ENCODE results near the gene CEACAM18.

Gene CEACAM18

DNA sequence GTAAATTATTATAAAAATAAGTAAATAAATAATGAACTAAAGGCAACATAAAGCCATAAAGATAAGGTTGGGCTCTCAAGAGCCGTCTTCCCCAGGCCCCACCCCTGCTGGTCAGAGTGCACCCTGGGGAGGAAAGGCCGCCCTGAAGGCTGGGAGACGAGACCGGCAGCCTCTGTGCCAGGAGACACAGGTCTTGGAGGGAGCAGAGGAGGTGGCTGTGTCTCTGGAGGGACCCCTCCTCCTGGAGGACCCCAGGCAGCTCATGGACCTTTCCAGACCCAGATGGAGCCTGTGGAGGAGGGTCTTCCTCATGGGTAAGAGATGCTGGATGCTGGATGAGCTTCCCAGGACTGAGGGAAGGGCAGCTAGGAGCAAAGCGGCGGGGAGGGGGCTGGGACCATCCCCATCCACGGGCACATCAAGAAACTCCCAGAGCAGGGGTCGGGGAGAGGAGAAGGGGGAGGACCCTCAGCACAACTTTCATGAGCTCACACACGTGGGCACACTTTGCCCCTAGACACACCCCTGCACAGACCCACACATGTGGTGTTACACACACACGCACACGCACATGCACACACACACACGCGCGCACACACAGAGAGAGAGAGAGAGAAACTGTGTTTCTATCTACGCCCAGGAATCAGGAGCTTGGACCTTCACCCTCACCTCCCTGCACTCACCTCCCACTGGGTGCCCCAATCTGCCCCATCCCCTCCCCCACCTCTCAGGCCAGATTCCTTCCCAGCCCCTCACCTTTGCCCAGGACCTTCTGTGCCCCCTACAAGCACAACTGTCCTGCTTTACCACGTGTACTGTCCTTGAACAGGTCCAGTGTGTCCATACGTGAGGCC lies at the start of gene CEACAM18:
CEACAM18 (plus strand) TSS at position 159 of the 854 bp plus-strand sequence.
- TF ChIP-seq, protein P1, sequence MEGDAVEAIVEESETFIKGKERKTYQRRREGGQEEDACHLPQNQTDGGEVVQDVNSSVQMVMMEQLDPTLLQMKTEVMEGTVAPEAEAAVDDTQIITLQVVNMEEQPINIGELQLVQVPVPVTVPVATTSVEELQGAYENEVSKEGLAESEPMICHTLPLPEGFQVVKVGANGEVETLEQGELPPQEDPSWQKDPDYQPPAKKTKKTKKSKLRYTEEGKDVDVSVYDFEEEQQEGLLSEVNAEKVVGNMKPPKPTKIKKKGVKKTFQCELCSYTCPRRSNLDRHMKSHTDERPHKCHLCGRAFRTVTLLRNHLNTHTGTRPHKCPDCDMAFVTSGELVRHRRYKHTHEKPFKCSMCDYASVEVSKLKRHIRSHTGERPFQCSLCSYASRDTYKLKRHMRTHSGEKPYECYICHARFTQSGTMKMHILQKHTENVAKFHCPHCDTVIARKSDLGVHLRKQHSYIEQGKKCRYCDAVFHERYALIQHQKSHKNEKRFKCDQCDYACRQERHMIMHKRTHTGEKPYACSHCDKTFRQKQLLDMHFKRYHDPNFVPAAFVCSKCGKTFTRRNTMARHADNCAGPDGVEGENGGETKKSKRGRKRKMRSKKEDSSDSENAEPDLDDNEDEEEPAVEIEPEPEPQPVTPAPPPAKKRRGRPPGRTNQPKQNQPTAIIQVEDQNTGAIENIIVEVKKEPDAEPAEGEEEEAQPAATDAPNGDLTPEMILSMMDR (IDR thresholded peaks at IDR 0.05; ENCODE audit: low read depth, low read length), result no peak
- H3K4me3 ChIP-seq (replicated peaks in 1 of 2; ENCODE audit: low read depth in 2 of 2, low read length in 2 of 2), result no peak within 1 kb of the TSS
- DNase-seq (ENCODE audit: low read depth in 2 of 2), result no peak

DNA sequence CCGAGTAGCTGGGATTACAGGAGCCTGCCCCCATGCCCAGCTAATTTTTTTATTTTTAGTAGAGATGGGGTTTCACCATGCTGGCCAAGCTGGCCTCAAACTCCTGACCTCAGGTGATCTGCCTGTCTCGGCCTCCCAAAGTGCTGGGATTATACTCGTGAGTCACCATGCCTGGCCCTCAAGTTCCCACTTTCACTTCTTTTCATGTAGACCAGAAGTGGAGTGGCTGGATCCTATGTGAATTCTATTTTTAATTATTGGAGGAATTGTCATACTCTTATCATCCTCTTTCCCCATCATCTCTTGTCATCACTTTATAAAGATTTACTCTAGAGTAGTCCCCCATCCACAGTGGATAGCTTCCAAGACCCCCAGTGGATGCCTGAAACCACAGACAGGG lies 48.1 kb upstream of the CEACAM18 start:
- DNase-seq (ENCODE audit: low read depth in 2 of 2), result no peak
- no peak overlapping the region for H3K4me3 ChIP-seq (replicated peaks in 1 of 2; ENCODE audit: low read depth in 2 of 2, low read length in 2 of 2)
- TF ChIP-seq, protein P1 (IDR thresholded peaks at IDR 0.05; ENCODE audit: low read depth, low read length), result no peak

DNA sequence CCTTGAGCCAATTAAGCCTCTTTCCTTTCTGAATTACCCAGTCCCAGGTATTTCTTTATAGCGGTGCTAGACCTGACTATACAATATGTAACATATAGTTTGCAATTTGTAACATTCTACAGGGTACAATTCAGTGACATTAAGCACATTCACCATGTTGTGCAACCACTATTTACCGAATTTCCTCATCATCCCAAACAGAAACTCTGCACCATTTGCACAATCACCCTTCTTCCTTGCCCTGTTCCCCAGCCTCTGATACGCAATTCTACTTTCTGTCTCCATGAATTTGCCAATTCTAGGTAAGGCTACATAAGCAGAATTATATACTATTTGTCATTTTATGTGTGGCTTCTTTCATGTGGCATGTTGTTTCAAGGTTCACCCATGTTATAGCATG lies 47.2 kb upstream of the CEACAM18 start:
- DNase-seq (ENCODE audit: low read depth in 2 of 2), result no peak
- H3K4me3 ChIP-seq (replicated peaks in 1 of 2; ENCODE audit: low read depth in 2 of 2, low read length in 2 of 2), result no peak overlapping the region
- TF ChIP-seq, protein P1 (IDR thresholded peaks at IDR 0.05; ENCODE audit: low read depth, low read length), result no peak

DNA sequence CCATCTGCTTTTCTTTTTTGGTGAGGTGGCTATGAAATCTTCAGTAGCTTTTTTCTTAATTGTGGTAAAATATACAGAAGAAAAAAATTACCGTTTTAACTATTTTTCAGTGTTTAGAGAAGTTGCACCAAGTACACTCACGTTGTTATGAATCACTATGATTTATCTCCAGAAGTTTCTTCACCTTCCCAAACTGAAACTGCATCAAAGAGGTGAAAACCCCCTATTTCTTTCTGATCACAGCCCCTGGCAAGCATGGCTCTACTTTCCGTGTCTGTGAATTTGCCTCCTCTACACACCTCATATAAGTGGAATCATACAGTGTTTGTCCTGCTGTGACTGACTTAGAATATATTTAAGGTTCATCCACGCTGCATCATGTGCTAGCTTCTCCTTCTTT lies 45.3 kb upstream of the CEACAM18 start:
- DNase-seq (ENCODE audit: low read depth in 2 of 2), result no peak
- TF ChIP-seq, protein P1 (IDR thresholded peaks at IDR 0.05; ENCODE audit: low read depth, low read length), result no peak

DNA sequence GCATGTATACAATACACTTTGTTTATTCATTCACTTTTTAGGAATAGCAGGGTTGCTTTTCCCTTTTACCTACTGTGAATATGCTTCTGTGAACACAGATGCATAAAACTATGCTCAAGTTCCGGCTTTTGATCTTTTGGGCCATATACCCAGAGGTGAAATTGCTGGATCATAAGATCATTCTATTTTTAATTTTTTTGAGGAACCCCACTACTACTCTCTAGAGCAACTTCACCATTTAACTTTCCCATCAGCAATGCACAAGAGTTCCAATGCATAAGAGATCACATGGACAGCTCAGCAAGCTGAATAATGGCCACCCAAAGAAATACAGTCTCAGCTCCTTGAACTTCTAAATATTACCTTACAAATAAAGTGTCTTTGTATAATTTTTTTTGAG lies 43.9 kb upstream of the CEACAM18 start:
- no peak for DNase-seq (ENCODE audit: low read depth in 2 of 2)
- TF ChIP-seq, protein P1 (IDR thresholded peaks at IDR 0.05; ENCODE audit: low read depth, low read length), result no peak
- H3K4me3 ChIP-seq (replicated peaks in 1 of 2; ENCODE audit: low read depth in 2 of 2, low read length in 2 of 2), result no peak overlapping the region

More for the DNA sequence above, 45.3 kb upstream of the CEACAM18 start:
- no peak overlapping the region for H3K4me3 ChIP-seq (replicated peaks in 1 of 2; ENCODE audit: low read depth in 2 of 2, low read length in 2 of 2)

DNA sequence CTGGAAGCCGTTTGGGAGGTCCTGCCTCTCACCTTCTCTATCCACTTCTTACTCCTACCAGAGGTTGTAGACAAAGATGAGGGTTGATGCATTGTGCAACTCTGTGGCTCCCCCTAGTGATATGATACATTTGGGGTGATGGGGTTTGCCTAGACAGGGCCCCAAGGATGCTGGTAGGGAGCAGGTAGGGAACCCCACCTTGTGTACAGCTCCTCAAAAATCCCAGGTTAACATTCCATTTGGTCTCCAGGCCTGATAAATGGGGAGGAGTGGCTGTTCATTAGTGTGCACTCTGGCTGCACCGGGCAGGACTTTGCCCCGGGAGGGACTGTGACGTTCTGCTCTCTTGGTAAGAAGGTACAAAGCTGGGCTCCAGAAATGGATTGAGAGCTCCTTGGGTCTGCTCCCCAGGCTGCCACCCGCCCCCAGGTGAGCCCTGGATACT lies 39.3 kb upstream of the CEACAM18 start:
- H3K4me3 ChIP-seq (replicated peaks in 1 of 2; ENCODE audit: low read depth in 2 of 2, low read length in 2 of 2), result no peak overlapping the region
- DNase-seq (ENCODE audit: low read depth in 2 of 2), result peak; percentile 2 to 3
- TF ChIP-seq, protein P1 (IDR thresholded peaks at IDR 0.05; ENCODE audit: low read depth, low read length), result peak; percentile 36

Measured in cardiac fibroblast (primary cell).